CD4-positive, alpha-beta T cell treated with Interferon gamma for 1 hour (primary cell): ENCODE results near the gene PHEX.

Source experiments
- DNase-seq: peaks from one replicate; pipeline ENCODE4 v3.0.0-alpha.2; 2020

PHEX gene

DNA sequence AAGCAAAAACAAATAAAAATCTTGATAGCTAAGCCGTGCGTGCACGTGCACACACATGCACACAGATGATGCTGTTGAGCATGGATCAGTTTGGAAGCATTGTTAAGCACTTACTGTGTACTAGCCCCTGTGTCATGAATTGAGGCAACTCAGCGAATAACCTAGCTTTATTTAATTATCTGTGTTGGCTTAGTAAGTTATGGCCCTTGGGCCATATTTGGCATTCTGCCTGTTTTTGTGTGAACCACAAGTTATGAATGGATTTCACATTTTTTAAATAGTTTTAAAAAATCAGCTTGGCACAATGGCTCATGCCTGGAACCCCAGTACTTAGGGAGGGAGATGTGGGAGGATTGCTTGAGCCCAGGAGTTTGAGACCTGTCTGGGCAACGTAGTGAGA lies 126.9 kb downstream of the PHEX start:
- DNase-seq, result no peak

DNA sequence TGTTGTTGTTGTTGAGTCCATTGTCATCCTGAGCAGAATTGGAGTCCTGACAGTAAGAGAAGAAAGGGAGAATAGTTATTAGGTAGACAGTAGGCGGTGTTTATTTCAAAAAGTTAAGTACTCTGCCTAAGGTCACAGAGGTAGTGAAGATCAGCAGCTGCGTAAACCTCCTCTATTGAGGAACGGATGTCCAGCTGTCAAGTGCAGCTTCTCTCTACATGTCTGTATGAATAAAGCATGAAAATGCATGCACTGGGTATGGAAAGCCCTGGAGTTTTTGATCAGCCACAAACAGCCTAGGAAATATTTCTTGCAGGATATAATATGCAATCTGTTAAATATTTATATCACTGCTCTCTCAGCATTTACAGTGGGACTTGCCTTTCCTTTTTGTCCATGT lies 131.2 kb downstream of the PHEX start:
- no peak for DNase-seq

DNA sequence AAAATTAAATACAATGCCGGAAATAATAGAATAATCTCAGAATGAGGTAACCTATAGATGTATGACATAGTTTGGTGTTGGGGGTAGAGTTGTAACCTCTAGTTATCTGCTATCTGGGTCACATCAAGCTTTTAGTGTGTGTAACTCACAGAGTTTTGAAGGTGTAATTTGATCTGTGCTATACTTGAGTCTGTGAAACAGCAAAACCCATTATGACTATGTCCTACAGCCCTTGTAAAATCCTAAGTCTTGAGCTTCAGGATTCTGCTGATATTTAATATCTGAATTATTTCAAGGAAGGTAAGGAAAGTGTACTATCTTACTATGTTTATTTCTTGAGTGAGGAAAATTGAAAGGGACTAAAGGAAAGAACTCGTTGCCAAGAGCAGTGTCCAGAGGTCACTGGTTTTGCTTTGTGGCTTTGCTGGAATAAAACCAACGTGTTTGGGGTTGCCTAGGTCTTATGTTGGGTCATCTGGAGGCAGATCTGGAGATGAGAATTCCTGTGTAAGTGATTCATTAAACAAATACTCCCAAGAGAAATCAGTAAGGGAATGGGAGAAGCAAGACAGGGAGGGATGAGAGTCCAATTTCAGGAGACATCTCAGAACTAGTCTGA lies 132.8 kb downstream of the PHEX start:
- DNase-seq, result no peak

DNA sequence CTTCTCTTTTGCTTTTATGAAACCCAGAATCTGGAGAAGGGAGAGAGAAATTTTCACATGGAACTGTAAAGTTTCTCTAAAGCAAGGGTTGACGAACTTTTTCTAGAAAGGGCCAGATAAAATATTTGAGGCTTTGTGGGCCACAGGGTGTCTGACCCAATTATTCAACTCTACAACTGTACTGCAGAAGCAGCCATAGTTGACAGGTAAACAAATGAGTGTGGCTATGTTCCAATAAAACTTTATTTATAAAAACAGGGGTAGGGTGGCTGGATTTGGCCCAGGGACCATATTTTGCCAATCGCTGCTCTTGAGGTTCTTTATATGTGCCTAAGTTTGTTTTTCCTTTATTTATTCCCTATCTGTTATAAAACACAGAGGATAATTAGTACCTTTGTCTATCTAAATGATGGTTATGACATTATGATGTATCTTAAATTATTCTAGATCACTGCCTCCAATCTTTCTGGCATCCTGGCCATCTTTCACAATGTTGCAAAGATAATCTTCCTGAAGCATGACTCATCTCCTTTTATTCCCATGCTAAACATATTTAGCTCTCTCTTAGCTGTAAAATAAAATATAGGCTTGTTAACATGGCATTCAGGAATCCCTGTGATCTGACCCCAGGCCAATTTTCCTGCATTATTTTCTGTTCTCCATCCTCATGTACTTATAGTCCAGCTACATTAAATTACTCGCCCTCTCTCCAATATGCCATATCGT lies 133.8 kb downstream of the PHEX start:
- no peak for DNase-seq

DNA sequence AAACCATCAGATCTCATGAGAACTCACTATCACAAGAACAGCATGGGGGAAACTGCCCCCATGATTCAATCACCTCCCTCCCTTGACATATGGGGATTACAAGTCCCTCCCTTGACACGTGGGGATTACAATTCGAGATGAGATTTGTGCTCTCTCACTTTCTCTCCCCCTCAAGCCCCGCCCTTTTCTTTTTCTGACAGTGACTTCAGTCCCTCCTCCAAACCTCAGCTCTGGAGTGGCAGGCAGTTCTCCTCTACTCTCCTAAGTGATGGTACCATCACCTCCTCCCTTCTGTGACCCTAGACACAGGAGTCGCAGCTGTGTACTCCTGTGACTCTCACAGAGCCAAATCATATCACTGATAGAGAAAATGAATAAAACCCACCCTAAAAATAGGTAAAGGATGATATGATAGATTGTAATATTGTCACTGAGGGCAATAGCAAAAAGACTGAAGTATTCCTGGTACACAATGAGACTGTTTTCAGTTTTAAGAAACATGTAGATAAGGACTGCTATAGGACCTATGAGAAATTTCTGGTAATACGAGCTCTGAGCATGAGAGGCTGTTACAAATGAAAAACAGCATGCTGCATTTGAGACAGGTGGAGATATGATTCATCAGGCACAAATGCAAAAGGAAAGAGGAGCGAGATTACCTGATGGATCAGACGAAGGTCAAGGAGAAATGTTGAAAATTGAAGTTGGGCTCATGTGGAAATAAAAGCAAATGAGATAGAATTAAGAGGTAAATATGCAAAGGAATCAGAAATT lies 139.3 kb downstream of the PHEX start:
- no peak for DNase-seq

DNA sequence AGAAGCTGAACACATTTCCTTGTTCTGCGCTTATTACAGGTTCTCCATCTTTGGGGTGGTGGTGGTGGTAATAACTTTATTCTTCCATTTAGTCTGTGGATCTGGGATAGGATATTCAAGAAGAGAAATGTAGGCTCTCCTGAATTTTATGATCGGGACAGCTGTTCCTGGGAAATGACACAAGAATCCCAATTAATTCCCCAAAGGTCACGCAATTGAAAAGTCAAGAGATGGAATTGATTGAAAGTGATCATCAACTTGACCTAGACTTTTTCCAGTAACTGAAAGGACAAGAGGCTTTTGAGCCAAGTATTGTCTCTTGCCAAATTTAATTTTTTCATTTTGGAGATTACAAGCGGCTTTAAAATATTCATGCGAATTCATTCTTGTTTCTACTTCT lies 141.8 kb downstream of the PHEX start:
- DNase-seq, result no peak

DNA sequence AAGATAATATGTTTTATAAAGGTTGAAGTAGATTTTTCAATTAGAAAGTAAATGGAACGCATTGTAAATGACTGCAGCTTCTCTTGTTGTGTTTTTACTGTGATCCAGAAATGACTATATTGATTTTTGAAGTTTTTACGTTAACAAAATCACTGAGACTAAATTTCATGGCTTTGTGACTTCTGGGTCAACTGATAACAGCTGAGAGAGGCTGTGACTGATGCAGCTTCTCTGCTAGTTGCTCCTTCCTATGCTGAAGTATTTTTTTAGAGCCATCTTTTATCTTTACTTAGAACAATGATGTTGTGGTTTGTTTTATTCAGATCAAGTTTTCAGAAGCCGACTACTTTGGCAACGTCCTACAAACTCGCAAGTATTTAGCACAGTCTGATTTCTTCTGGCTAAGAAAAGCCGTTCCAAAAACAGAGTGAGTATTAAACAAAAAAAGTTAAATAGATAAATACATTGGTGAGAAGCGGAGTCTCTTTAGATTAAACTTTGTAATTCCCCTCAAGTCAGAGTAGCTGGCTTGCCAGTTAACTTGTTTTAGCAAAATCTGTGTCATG lies 145.9 kb downstream of the PHEX start:
- DNase-seq, result no peak

DNA sequence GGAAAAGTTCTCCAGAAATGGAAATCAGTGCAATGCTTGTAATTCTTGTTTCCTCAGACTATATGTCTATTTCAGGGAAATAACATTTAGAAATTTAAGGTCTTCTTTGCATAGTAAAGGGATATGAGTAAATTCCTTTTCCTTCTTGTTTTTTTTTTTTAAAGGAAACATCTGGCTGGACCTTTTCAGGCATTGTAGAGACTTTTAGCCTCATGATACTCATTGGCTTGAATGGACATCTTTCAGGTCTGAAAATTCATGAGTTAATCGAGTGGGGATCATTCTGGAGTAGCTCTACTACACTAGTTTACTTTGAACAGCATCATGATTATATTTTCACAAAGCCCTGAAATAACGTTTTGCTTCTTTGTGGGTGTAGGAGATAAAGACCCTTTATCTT lies 152.0 kb downstream of the PHEX start:
- DNase-seq, result no peak

DNA sequence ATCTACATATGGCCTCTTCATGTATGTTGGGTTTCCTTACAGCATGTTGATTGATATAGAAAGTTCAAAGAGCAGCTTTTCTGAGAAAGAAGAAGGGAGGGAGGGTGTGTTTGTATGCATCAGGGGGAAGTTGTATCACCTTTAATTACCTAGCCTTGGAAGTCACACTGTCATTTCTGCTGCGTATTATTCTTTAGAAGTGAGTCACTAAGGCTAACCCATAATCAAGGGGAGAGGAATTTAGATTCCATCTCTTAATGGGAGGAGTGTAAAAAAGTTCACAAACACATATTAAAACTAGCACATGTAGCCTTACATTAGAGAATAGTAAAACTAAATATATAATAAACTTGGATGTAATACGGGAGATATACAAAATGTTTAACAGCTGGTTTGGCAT lies 154.0 kb downstream of the PHEX start:
- no peak for DNase-seq

DNA sequence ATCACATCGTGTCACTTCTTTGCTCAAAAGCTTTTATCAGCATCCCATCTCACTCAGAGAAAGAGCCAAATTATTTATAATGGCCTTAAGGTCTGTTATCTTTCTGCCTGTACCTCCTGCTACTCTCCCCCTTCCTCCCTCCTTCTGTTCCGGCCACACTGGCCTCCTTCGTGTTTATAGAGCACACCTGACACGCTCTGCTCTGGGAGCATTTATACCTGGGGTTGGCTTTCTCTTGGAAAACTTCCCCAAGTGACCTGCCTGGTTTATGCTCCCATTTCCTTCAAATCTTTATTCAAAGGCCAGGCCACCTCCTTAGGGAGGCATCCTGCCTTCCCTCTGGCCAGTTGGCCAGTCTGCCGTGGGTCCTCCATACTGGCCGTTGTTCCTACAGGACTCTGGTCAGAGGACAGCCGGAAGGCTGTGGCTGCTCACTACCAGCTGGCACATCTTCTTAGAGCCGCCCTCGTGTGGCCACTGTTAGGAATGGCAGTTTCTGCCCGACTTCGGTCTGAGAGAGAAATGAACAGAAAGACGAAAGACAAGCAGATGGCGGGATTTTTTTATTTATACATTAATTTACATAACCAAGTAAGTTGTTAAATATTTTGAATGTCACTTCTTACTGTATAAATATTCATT lies 160.4 kb downstream of the PHEX start:
- peak; percentile 41 for DNase-seq

DNA sequence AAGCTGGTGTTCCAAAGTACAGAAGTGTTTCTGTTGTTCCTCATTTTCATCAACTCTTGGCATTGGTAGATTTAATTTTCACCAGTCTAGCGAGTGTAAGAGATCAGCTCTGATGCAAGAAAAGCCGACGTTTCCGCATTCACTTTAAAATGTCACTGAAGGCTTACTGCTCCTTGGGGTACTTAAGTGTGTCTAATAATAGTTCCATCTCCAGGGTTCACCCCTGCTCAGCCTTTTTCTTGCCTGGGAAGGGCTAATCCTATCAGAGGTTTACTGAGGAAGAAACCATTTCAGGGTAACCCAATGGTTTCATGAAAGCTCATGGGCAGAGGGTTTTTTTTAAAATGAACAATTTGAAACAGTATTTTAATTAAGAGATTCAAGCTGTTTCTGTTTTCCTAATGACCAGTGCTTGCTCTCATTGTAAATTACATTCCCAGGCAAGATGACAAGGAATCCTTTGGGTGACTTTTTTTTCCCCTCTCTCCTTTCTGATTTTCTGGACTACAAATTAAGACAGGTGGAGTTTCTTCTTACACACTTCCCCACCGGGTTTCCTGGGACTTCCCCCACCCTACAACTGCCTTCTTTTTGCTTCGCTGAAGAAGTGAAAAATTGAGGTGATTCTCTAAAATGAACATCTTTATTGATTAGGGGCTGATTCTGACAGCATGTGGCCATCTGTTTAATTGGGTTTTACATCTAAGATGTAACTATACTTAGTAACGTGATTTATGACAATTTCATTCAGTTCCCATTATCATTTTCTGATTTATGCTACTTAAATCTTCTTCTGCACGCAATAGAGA lies 161.9 kb downstream of the PHEX start:
- DNase-seq, result no peak

DNA sequence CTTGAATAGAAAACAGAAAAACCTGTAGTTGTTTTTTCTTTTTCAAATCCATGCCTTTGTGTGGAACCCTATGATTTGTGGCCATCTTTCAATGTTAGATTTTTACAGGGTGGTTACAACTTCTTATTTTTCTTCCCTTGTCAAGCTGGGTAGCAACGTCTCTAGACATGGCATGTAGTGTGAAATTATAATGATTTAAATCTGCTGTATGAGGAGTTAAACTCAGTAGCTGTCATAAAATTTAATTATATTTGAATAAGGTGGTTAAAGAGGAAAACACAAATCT lies 162.5 kb downstream of the PHEX start:
- DNase-seq, result no peak

DNA sequence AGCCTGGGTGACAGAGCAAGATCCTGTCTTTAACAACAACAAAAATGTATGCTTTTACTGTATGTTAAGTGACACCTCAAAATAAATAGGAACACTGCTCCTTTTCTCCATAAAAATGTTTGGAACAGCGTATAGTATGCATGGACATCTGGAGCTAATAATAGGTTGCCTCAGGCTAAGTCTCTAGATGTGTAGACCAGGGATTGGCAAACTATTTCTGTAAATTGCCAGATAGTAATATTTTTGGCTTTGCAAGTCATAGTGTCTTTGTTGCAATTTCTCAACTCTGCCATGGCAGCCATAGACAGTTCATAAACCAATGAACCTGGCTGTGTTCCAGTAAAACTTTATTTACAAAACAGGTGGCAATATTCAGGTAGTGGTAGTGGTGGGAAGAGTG lies 164.0 kb downstream of the PHEX start:
- DNase-seq, result no peak

DNA sequence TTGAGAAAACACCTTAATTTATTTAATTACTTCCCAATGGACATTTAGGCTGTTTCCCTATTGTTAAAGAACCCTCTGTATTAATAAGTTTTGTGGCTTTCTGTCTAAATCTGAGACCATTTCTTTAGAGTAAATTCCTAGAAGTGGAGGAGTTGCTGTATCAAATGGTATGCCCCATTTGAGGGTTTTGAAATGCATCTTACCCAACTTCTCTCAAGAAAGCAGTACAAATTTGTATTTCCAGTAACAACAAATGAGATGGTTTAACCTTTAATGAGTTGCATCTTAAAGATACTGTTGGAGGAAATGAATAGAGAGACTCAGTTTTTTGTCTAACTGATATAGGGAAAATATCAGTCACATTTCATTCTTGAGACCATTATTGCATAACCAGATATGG lies 170.1 kb downstream of the PHEX start:
- DNase-seq, result no peak

DNA sequence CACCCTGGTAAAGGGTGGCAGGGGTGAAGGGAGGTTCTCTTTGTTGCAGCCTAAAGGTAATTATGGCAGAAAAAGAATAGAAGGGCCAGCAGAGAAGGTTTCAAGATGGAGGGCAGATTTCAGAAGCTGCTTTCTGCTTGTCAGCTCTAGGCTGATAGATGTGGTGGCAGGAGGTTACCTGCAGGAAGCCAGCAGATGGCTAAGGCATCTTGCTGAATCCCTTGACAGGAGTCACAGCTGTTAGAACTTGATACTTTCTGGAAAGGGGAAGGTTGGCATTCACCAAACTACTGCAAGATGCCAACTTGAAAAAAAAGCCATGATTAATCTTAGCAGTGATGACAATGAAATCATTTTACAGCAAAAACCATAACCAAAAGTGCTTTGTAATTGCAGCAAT lies 171.1 kb downstream of the PHEX start:
- no peak for DNase-seq

DNA sequence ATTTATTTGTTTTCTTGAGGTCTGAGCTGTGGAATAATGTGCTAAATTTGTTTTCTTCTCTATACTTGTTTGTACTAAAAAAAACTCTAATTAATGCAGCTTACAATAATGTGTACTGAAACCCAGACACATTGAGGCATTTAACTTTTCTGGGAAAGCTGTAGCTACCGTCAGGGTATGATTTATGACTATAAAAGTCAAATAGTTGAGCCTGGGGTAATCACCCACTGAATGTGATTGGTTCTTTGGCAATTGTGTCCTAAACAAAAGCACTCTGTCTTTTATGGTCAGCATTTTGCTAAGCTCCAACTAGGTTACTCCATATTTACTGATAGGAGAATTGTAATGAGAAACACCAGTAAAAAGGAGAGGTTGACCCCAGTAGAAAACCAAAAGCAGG lies 174.7 kb downstream of the PHEX start:
- no peak for DNase-seq

DNA sequence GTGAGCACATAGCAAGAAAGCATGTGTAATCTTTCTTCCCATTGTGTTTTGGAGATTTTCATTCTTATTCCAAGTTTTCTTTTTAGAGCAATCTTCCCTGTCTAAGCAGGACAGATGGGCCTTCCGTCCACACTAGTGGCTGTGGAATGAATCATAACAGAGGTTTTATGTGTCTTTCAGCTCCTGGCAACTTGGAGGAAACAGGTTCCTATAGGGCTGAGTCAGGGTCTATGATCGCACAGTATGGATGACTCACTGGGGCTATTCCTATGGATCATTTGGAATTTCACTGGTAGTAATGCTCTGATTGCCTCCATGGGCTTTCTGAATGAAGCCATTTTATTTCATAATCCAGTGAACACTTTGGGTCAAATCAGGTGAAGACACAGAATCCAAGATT lies 188.8 kb downstream of the PHEX start:
- no peak for DNase-seq

DNA sequence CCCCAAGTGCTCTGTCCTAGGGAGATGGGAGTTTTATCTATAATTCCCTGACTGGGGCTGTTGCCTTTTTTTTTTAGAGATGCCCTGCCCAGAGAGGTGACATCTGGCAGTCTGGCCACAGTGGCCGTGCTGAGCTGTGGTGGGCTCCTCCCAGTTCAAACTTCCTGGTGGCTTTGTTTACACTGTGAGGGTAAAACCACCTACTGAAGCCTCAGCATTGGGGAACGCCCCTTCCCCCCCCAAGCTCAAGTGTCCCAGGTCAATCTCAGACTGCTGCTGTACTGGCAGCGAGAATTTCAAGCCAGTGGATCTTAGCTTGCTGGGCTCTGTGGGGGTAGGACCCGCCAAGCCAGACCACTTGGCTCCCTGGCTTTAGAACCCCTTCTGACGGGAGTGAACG lies 202.3 kb downstream of the PHEX start:
- no peak for DNase-seq

DNA sequence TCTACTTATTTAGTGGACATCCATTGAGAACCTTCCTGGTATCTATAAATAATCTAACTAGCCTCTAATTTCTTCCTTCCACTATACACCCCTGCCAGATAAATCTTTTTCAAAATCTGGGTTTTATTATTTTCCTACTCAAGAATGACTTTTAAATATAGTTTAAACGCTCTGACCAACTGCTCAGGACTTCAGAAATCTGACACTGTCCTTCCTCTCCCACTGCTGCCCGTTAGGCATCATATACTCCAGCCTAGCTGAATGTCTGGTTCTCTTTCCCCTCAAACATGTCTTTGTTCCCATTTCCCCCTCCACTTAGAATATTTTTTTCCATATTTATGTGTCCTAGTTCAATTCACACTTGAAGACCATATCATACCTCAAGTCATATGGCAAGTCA lies 205.4 kb downstream of the PHEX start:
- DNase-seq, result no peak

DNA sequence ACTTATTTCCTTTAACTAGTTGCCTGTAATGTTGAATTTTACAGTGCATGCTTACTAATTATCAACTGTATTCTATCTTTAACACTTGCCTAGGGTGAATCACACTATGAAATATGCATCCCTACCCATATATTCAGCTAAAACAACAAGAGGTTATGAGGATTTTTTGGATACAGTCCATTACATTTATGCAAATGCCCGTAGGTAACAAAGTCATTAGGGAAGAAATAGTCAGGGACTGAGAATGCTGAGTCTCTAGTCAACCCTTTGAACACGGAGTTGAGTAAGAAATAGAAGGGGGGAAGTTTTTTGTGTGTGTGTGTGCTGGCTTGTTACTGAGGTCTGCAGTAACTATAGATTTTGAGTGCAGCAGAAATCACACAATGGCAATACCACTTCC lies 214.5 kb downstream of the PHEX start:
- DNase-seq, result no peak

DNA sequence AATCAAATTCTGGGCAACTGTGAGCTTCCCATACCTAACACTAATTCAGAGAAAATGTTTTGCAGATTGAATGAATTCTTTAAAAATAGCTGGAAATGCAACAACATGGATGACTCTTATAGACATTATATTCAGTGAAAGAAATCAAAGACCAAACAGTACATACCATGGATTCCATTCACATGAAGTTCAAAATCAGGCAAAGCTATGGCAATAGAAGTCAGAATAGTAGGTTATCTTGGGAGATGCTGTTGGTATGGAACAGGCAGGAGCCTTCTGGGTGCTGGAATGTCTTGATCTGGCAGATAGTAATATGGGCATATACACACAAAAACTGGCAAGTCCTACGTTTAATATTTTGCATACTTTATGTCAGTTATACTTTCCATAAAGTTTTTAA lies 215.0 kb downstream of the PHEX start:
- DNase-seq, result no peak

DNA sequence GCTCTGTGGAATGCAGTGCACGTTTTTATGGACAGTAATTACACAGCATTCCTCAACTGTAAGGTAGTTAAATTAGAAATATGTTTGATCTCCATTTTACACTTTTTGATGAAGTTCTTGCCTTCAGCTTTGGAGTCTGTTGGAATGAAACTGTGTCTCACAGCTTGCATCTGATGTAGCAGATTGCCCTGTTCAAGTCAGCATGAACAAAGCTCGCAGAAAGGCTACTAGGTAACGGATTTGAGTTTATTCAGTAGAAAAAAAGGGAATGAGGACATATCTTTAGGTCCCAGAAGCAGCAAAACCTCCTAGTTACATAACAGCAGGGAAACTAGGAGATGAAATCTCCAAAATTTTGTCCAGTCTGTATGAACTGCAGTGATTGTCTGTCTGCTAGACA lies 216.3 kb downstream of the PHEX start:
- DNase-seq, result no peak

DNA sequence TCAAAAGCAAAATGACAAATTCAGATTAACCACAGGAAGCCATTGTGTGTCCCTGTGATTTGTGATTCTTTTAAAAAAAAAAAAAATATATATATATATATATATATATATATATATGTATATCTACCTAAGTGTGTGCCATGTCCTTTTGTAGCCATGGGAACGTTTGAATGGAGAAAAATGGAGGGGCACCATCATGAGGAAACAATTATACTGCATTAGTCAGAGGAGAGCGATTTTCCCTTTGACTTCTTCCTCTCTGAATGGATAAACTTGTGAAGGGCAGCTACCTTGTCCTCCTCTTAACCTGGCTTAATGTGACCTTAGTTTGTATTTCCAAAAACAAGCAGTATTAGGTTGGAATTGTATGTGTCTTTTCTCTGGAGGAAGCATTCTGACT lies 217.2 kb downstream of the PHEX start:
- DNase-seq, result no peak
